Testis (tissue), 3 donors: ENCODE results near the gene RPL41. TPM values are rescaled to one million over a fixed set of nuclear protein-coding genes. Genes with fewer than 3 reads are reported as not detected.

Experiments used
- DNase-seq: peaks from one replicate; pipeline ENCODE4 v3.0.0-alpha.2; 2019
- H3K27ac ChIP-seq, 2 donors: fragments of 200-600 bp; sonication (generic); one replicate each; pipeline ENCODE4 v1.5.1; 2019
- H3K27me3 ChIP-seq: fragments of 200-600 bp; sonication (generic); one replicate; pipeline ENCODE4 v1.5.1; 2019
- H3K36me3 ChIP-seq: fragments of 200-600 bp; sonication (generic); one replicate; pipeline ENCODE4 v1.5.1; 2017; ENCODE audit warnings: low read depth; ENCODE audit errors: missing control alignments
- H3K4me1 ChIP-seq: fragments of 200-600 bp; sonication (generic); one replicate; pipeline ENCODE4 v1.5.1; 2019
- H3K4me3 ChIP-seq, 2 donors: fragments of 200-600 bp; sonication (generic); one replicate each; pipeline ENCODE4 v1.5.1; 2017 to 2019
- H3K9me3 ChIP-seq: fragments of 200-600 bp; sonication (generic); one replicate; pipeline ENCODE4 v1.5.1; 2017
- POLR2A ChIP-seq: fragments of 450-650 bp; IDR thresholded peaks from one replicate; pipeline ENCODE4 v1.6.1; 2017; ENCODE audit warnings: antibody characterized with exemption, mild to moderate bottlenecking, moderate library complexity
- whole genome bisulfite sequencing, 2 donors: methylation state at CpG; one replicate each; pipeline ENCODE4 v1.1.5; 2018; 5-methylcytosine and 5-hydroxymethylcytosine counted together
- intact Hi-C: fragments of 100-400 bp; cut with DNase I; formaldehyde crosslinking; loops from one replicate; pipeline ENCODE4 v1.15.1; 2023; ENCODE audit warnings: low total_unique reads
- polyA plus RNA-seq: library from polyadenylated mRNA; stranded (reverse); fragments of 350-450 nt; fragmentation: Illumina TruSeq; extraction: RNeasy Lipid Tissue Mini Kit (QIAGEN cat#74804); gene quantifications from one replicate; pipeline ENCODE4 v1.2.3, GENCODE V29; 2014; ENCODE audit warnings: low read depth, low replicate concordance; ENCODE audit not compliant: insufficient read depth
- total RNA-seq, 2 donors: library from RNA; depleted of rRNA; stranded (reverse); fragments of >200 nt; gene quantifications; one replicate each; pipeline ENCODE4 v1.2.3, GENCODE V29; 2016
- TF ChIP-seq, protein P1 (sequence below), 3 experiments: fragments of 450-650 bp in 2 of 3; fragments of 200-600 bp in 1 of 3; sonication (generic) in 1 of 3; IDR thresholded peaks; one replicate each; pipeline ENCODE4 v1.5.1; 2016 to 2019; ENCODE audit warnings: antibody characterized with exemption in 3 of 3, mild to moderate bottlenecking in 2 of 3, moderate library complexity in 1 of 3

RPL41 gene
- total and polyA plus RNA-seq, 3 donors from 2014 or later: 1,066 to 2,323 (median 1,985) TPM

DNA sequence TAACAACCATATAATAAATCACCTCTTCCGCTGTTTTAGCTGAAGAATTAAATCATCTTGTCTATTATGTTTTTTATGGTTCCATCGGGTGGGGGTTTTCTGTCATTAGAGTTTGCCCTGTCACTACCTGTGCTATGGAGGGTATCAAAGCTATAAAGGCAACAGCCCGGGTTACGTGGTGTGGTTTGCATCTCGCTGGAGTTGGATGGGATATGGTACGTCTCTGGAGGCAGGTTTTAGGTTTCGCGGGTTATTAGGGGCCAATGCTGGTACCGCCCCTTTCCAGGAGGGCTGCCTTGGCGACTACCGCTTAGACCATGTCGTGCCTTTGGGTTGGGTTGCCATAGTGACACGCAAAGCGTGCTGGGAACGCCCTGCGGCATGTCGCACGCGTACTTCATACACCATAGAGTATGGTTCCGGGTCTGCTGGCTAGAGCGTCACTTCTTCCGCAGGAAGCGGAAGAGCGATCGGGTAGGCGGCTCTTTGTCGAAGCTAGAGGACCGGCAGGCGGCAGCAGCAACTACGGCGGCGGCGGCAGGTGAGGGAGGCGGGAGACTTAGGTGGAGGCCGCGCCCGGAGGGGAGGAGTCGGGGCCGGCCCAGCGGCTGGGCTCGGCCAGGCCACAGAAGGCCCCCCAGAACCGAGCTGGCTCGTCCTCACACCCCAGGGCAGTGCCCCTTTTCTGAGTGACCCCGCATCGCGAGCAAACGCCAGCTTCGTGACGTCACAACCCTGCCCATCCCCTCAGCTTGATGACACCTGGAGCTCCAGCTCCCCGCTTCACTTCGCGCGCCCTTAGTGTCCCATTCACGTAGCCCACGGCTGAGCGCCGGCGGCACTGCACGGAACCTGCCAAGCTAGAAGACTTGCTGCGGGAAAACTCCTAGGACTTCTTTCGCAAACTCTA, 1.6 kb downstream of the RPL41 start, which contains the start of gene ZC3H10:
TSS of gene ZC3H10 (plus strand) at position 489 of the 910 bp plus-strand sequence. CDS start 2,297 bp downstream, outside the sequence.
- no peaks in the 10 kb centered on the region for H3K36me3 ChIP-seq
- H3K27ac ChIP-seq: peak within 1 kb of the TSS; percentile 89 to 95
- intact Hi-C loops: loop anchor here (2.0 kb wide), 1 partner anchor 71 kb away; the partner anchor contains the start of gene SMARCC2
- H3K9me3 ChIP-seq: no peaks in the 10 kb centered on the region
- peak within 1 kb of the TSS; percentile 80 to 90 for H3K4me3 ChIP-seq
- H3K27me3 ChIP-seq: no peaks in the 10 kb centered on the region
- WGBS, 2 donors: 0% methylated on average over 12 to 61 of the region's 61 CpGs
- TF ChIP-seq, protein P1, sequence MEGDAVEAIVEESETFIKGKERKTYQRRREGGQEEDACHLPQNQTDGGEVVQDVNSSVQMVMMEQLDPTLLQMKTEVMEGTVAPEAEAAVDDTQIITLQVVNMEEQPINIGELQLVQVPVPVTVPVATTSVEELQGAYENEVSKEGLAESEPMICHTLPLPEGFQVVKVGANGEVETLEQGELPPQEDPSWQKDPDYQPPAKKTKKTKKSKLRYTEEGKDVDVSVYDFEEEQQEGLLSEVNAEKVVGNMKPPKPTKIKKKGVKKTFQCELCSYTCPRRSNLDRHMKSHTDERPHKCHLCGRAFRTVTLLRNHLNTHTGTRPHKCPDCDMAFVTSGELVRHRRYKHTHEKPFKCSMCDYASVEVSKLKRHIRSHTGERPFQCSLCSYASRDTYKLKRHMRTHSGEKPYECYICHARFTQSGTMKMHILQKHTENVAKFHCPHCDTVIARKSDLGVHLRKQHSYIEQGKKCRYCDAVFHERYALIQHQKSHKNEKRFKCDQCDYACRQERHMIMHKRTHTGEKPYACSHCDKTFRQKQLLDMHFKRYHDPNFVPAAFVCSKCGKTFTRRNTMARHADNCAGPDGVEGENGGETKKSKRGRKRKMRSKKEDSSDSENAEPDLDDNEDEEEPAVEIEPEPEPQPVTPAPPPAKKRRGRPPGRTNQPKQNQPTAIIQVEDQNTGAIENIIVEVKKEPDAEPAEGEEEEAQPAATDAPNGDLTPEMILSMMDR (IDR thresholded peaks at IDR 0.05): peak; percentile 23 to 67 (median 61)
- peak; percentile 88 for TF ChIP-seq POLR2A
- H3K4me1 ChIP-seq: peaks cover 19% of the 10 kb centered on the region
- peak; percentile 99 for DNase-seq

DNA sequence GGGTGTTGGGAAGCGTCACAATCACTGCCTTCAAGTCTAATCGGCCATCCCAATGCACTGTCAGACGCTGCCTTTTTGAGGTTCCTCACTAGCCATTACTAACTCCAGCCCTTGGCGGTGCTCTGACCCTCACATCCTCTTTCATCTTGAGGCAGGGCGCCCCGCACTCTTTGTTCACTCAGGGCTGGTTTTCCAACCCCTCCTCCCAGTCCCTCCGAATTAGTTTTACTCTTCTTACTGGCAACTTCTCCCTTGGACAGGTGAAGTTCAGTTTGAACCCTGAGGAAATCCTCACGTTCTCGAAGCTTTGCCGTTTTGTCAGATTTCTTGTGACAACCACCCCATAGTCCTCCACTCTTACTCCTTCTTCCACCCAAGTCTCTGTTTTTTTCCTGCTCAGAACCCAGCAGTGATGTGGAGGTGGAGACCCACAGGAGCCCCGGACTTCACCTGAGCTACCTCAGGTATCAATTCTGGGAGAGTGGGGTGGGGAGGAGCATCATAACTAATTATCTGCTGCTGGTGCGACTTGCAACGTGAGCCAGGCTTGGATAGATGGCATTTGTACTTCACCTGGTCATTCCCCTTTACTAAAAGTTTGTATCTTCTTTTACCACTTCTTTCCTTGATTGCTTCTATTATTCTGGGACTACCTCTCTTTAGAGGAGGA, 2.4 kb downstream of the RPL41 start:
- H3K4me1 ChIP-seq: peaks cover 19% of the 10 kb centered on the region
- TF ChIP-seq, protein P1 (IDR thresholded peaks at IDR 0.05): no peak
- TF ChIP-seq POLR2A: no peak
- no peaks in the 10 kb centered on the region for H3K36me3 ChIP-seq
- 4 to 6% methylated on average over 13 of the region's 13 CpGs for WGBS, 2 donors
- H3K27me3 ChIP-seq: no peaks in the 10 kb centered on the region
- no peaks in the 10 kb centered on the region for H3K9me3 ChIP-seq
- intact Hi-C loops: loop anchor here (2.0 kb wide), 1 partner anchor 70 kb away; the partner anchor contains the start of gene SMARCC2
- H3K4me3 ChIP-seq: peak overlapping the region; percentile 80 to 90
- no peak for DNase-seq
- H3K27ac ChIP-seq: peak overlapping the region; percentile 68 to 95

DNA sequence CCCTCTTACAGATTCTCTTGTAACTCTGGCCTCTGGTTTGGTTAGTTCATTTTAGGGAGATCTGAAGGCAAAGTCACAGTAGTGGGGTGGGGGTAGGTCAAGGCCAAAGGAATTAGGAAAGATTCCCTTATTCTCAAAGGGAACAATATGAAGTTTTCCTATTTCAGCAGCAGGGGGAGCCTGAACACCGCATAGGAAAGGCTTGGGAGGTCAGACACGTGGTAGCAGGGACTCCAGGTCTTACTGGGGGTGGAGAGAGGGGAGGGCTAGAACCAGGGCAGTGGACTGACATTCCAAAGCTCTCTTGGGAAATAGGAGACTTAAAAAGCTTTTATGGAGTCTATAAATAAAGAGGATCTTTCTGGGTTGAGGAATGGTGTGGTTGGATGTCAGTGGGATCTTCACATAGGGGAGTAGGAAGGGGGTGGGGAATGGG, 2.9 kb downstream of the RPL41 start:
- peak overlapping the region; percentile 68 to 95 for H3K27ac ChIP-seq
- H3K4me3 ChIP-seq: no peak overlapping the region
- H3K36me3 ChIP-seq: no peaks in the 10 kb centered on the region
- intact Hi-C loops: loop anchor here (2.0 kb wide), 1 partner anchor 69 kb away; the partner anchor contains the start of gene SMARCC2
- H3K9me3 ChIP-seq: no peaks in the 10 kb centered on the region
- peaks cover 19% of the 10 kb centered on the region for H3K4me1 ChIP-seq
- TF ChIP-seq, protein P1 (IDR thresholded peaks at IDR 0.05): peak; percentile 68 to 94 (median 89)
- no peak for TF ChIP-seq POLR2A
- WGBS, 2 donors: 0% methylated on average over 2 of the region's 2 CpGs
- peak; percentile 81 for DNase-seq
- H3K27me3 ChIP-seq: no peaks in the 10 kb centered on the region

DNA sequence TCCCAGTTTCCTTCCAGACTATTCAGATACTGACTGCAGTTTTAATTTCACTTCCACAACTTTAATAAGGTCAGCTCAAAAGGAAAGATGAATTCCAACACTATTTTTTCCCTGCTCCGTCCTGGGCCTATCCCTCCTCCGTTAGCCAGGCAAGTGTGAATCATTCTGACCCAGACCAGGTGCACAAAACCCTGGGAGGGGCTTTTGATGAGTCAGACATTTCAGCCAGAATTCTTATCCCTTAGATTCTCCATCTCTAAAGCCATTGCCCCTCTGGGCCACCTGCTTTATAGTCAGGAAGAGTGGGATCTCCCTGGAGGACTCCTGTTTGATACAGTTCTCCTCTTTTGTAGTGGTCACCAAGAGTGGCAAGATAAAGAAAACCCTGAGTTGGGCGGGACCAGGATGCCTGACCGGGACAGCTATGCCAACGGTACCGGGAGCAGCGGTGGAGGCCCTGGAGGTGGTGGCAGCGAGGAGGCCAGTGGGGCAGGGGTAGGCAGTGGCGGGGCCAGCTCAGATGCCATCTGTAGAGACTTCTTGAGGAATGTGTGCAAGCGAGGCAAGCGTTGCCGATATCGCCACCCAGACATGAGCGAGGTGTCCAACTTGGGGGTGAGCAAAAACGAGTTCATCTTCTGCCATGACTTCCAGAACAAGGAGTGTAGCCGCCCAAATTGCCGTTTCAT, 3.9 kb downstream of the RPL41 start:
- no peaks in the 10 kb centered on the region for H3K9me3 ChIP-seq
- no peak for TF ChIP-seq POLR2A
- TF ChIP-seq, protein P1 (IDR thresholded peaks at IDR 0.05): no peak
- WGBS, 2 donors: 86% methylated on average over 17 of the region's 17 CpGs
- DNase-seq: no peak
- H3K4me3 ChIP-seq: no peak overlapping the region
- H3K36me3 ChIP-seq: no peaks in the 10 kb centered on the region
- peaks cover 19% of the 10 kb centered on the region for H3K4me1 ChIP-seq
- no peaks in the 10 kb centered on the region for H3K27me3 ChIP-seq
- peak overlapping the region in 1 of 2 donors; percentile 55 for H3K27ac ChIP-seq
- intact Hi-C loops: no loop called here
